ENCODE measurements around the gene RADIL. TPM values are rescaled to one million over a fixed set of nuclear protein-coding genes. Genes with fewer than 3 reads are reported as not detected.

The RADIL gene
- total and polyA plus RNA-seq, 2 of the 13 experiments (the other 11 are each of a cell fraction or from before 2014, with no cell fraction given): 0.05 to 0.09 TPM

DNA sequence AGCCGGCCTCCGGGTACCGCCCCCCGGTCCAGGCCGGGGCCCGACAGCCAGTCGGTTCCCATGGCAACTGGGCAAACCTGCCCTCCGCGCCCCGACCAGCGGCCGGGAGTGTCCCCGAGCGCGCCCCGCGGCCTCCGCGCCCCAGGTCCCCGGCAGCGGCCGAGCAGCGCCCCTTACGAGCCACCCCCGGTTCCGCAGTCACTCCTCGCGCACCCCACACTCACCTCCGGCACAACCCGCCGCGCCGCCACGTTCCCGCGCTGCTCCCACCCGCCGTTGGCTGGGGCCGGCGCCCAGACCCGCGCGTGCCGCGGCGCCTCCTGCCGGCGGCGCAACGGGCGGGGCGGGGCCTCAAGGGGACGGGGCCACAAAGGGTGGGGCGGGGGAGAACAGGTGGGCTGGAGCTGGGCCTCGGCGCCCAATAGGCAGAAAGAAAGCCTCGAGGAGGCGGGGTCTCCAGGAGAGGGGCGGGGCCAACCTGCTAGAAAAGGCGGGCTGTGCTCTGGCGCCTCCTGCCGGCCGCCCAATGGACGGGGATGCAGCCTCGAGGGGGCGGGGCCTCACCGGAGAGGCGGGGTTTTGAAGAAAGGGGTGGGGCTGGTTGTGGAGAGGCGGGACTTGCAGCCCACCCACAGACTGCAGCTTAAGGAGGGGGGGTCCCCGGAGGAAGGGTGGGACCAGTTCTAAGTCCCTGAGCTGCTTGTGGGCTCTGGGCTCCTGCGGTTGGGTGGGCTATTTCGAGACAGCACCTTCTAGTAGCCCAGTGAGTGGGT, at the start of gene RADIL (continued):
- TF ChIP-seq, protein P1, sequence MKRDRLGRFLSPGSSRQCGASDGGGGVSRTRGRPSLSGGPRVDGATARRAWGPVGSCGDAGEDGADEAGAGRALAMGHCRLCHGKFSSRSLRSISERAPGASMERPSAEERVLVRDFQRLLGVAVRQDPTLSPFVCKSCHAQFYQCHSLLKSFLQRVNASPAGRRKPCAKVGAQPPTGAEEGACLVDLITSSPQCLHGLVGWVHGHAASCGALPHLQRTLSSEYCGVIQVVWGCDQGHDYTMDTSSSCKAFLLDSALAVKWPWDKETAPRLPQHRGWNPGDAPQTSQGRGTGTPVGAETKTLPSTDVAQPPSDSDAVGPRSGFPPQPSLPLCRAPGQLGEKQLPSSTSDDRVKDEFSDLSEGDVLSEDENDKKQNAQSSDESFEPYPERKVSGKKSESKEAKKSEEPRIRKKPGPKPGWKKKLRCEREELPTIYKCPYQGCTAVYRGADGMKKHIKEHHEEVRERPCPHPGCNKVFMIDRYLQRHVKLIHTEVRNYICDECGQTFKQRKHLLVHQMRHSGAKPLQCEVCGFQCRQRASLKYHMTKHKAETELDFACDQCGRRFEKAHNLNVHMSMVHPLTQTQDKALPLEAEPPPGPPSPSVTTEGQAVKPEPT (CRISPR knock-in tag; IDR thresholded peaks at IDR 0.05; ENCODE audit: low read depth): no peak
- TF ChIP-seq ATRX (CRISPR knock-in tag; IDR thresholded peaks at IDR 0.05; ENCODE audit: borderline replicate concordance): no peak
- TF ChIP-seq, protein P2, sequence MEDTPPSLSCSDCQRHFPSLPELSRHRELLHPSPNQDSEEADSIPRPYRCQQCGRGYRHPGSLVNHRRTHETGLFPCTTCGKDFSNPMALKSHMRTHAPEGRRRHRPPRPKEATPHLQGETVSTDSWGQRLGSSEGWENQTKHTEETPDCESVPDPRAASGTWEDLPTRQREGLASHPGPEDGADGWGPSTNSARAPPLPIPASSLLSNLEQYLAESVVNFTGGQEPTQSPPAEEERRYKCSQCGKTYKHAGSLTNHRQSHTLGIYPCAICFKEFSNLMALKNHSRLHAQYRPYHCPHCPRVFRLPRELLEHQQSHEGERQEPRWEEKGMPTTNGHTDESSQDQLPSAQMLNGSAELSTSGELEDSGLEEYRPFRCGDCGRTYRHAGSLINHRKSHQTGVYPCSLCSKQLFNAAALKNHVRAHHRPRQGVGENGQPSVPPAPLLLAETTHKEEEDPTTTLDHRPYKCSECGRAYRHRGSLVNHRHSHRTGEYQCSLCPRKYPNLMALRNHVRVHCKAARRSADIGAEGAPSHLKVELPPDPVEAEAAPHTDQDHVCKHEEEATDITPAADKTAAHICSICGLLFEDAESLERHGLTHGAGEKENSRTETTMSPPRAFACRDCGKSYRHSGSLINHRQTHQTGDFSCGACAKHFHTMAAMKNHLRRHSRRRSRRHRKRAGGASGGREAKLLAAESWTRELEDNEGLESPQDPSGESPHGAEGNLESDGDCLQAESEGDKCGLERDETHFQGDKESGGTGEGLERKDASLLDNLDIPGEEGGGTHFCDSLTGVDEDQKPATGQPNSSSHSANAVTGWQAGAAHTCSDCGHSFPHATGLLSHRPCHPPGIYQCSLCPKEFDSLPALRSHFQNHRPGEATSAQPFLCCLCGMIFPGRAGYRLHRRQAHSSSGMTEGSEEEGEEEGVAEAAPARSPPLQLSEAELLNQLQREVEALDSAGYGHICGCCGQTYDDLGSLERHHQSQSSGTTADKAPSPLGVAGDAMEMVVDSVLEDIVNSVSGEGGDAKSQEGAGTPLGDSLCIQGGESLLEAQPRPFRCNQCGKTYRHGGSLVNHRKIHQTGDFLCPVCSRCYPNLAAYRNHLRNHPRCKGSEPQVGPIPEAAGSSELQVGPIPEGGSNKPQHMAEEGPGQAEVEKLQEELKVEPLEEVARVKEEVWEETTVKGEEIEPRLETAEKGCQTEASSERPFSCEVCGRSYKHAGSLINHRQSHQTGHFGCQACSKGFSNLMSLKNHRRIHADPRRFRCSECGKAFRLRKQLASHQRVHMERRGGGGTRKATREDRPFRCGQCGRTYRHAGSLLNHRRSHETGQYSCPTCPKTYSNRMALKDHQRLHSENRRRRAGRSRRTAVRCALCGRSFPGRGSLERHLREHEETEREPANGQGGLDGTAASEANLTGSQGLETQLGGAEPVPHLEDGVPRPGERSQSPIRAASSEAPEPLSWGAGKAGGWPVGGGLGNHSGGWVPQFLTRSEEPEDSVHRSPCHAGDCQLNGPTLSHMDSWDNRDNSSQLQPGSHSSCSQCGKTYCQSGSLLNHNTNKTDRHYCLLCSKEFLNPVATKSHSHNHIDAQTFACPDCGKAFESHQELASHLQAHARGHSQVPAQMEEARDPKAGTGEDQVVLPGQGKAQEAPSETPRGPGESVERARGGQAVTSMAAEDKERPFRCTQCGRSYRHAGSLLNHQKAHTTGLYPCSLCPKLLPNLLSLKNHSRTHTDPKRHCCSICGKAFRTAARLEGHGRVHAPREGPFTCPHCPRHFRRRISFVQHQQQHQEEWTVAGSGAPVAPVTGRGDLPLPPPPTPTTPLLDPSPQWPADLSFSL (CRISPR knock-in tag; IDR thresholded peaks at IDR 0.05): no peak
- TF ChIP-seq PITX1 (CRISPR knock-in tag; IDR thresholded peaks at IDR 0.05): no peak
- TF ChIP-seq NR3C1 (CRISPR knock-in tag; IDR thresholded peaks at IDR 0.05): no peak
- TF ChIP-seq, protein P3, sequence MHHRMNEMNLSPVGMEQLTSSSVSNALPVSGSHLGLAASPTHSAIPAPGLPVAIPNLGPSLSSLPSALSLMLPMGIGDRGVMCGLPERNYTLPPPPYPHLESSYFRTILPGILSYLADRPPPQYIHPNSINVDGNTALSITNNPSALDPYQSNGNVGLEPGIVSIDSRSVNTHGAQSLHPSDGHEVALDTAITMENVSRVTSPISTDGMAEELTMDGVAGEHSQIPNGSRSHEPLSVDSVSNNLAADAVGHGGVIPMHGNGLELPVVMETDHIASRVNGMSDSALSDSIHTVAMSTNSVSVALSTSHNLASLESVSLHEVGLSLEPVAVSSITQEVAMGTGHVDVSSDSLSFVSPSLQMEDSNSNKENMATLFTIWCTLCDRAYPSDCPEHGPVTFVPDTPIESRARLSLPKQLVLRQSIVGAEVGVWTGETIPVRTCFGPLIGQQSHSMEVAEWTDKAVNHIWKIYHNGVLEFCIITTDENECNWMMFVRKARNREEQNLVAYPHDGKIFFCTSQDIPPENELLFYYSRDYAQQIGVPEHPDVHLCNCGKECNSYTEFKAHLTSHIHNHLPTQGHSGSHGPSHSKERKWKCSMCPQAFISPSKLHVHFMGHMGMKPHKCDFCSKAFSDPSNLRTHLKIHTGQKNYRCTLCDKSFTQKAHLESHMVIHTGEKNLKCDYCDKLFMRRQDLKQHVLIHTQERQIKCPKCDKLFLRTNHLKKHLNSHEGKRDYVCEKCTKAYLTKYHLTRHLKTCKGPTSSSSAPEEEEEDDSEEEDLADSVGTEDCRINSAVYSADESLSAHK (CRISPR knock-in tag; IDR thresholded peaks at IDR 0.05; ENCODE audit: borderline replicate concordance): no peak
- TF ChIP-seq SALL1 (CRISPR knock-in tag; IDR thresholded peaks at IDR 0.05): peak; percentile 19; the same call in 1 of the 2 replicates
- TF ChIP-seq PCBP2 (optimal IDR thresholded peaks at IDR 0.05; ENCODE audit: low read depth, low read length, poor library complexity, severe bottlenecking): no peak
- no peak for TF ChIP-seq ZNF20 (CRISPR knock-in tag; IDR thresholded peaks at IDR 0.05)
- TF ChIP-seq, protein P4, sequence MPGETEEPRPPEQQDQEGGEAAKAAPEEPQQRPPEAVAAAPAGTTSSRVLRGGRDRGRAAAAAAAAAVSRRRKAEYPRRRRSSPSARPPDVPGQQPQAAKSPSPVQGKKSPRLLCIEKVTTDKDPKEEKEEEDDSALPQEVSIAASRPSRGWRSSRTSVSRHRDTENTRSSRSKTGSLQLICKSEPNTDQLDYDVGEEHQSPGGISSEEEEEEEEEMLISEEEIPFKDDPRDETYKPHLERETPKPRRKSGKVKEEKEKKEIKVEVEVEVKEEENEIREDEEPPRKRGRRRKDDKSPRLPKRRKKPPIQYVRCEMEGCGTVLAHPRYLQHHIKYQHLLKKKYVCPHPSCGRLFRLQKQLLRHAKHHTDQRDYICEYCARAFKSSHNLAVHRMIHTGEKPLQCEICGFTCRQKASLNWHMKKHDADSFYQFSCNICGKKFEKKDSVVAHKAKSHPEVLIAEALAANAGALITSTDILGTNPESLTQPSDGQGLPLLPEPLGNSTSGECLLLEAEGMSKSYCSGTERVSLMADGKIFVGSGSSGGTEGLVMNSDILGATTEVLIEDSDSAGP (CRISPR knock-in tag; IDR thresholded peaks at IDR 0.05; ENCODE audit: borderline replicate concordance): peak; percentile 40; the same call in 1 of the 2 replicates
- TF ChIP-seq SALL2 (CRISPR knock-in tag; IDR thresholded peaks at IDR 0.05): no peak
- TF ChIP-seq, protein P5, sequence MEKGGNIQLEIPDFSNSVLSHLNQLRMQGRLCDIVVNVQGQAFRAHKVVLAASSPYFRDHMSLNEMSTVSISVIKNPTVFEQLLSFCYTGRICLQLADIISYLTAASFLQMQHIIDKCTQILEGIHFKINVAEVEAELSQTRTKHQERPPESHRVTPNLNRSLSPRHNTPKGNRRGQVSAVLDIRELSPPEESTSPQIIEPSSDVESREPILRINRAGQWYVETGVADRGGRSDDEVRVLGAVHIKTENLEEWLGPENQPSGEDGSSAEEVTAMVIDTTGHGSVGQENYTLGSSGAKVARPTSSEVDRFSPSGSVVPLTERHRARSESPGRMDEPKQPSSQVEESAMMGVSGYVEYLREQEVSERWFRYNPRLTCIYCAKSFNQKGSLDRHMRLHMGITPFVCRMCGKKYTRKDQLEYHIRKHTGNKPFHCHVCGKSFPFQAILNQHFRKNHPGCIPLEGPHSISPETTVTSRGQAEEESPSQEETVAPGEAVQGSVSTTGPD (CRISPR knock-in tag; IDR thresholded peaks at IDR 0.05): no peak
